Activated naive CD4-positive, alpha-beta T cell (primary cell): ENCODE data around the gene USP25.
"Not testable (repeated sequence)": the region's sequence is repeated elsewhere in the genome, so short reads cannot be mapped to it uniquely, and the experiment has no call there.

Experiments used
- DNase-seq, 4 experiments: peaks; one replicate each; lab custom pipeline; 2025; lab: John Stamatoyannopoulos, UW

USP25 gene

DNA sequence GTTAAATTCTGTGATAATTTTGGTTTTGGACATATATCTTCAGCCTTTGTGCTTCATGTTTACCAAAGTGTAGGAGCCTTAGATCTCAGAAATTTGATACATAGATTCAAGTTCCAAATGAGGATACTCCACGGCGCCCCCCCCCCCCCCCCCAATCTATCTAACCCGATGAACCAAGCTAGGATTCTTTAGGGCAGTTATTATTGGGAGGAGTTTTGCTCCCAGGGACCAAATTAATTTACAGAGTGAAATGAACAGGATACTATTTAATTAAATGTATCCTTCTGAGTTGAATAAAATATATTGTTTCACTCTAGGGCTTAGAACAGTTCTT is 3.2 kb downstream of the USP25 start:
- DNase-seq: no peak

DNA sequence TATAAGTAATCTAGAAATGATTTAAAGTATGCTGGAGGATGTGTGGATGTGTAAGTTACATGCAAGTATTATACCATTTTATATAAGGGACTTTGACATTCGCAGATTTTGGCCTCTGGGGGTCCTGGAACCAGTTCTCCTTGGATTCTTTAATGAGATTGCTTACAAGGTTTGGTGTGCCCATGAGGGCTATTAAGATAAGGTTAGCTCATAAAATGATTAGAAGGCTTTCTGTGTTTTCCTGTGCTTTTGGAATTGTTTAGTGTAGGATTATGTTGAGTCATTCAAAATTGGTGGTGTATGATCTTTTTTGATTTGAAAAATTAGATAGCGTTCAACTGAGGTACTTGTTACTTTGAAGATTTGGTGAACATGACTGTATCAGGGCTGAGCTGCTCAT is 5.6 kb downstream of the USP25 start:
- no peak for DNase-seq

GRCh38 chr21:15735931-15736330 is 6.1 kb downstream of the USP25 start:
- not testable (repeated sequence) for DNase-seq

DNA sequence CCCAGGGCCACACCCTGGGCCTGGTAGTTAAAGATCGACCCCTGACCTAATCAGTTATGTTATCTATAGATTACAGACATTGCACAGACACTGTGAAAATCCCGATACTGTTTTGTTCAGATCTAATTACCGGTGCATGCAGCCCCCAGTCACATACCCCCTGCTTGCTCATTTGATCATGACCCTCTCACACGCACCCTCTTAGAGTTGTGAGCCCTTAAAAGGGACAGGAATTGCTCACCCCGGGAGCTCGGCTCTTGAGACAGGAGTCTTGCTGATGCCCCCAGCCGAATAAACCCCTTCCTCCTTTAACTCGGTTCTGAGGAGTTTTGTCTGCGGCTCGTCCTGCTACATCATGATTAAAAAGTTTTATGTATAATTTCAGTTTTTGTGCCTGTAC is 9.0 kb downstream of the USP25 start:
- not testable (repeated sequence) for DNase-seq

GRCh38 chr21:15740383-15740782 is 10.6 kb downstream of the USP25 start:
- DNase-seq: no peak

DNA sequence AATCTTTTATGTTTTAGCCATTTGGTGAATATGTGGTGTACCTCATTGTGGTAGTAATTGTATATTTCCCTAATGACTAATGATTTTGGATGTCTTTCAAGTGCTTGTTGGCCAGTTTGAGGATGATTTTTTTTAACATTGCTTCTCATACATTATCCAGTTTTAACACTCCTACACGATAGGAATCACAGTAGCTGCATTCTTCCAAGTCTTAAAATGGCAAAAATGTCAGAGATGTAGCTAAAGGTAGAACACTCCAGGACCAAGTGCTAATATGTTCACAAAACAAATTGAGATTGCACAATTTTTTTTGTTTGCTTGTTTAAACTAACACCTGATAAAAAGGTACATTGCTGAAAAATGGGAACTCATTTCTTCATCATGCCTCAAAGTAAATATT is 11.7 kb downstream of the USP25 start:
- no peak for DNase-seq

DNA sequence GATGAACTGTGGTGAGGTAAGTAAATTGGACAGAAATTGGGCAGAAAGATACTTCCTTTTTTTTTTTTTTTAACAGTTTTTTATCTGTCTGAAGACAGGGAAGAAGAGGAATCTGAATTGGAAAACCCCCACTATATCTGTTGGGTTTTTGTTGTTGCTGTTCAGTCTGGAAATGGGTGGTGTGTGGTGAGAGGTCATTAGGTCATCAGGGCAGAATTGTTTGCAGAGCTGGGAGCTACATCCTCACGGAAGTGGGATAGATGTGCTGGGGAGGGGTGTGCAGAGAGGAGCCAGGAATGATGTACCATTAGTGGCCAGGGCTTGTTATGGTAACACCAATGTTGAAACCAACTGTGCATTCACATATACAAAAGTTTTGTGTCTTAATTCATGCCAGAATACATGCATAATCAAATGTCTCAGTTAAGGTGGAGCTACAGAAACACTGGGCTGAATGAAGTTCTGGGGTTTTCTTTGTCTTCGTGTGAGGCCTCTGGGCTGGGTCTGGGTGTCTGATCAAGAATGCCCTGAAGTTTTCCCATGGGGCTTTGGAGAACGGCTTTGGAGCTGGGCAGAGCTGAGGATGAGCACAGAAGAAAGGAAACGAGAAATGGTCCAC is 12.4 kb downstream of the USP25 start:
- no peak for DNase-seq

DNA sequence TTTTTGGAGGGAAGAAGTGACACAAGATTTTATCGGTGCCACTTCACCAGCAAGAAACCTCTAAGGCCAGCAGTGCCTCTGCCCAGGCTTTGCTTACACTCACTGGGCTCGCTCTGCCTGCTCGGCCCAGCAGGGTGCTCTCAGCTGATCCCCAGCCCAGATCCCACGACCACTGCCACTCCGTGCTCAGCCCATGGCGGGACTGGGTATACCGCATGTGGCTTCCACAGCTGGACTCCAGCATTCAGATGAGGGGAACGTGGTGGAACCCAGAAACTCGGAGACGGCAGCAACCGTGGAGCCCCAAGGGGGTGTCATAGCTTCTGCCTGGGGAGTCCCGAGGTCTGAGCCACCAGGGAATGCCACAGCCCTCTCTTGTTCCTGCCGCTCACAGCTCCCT is 12.9 kb downstream of the USP25 start:
- DNase-seq: no peak

DNA sequence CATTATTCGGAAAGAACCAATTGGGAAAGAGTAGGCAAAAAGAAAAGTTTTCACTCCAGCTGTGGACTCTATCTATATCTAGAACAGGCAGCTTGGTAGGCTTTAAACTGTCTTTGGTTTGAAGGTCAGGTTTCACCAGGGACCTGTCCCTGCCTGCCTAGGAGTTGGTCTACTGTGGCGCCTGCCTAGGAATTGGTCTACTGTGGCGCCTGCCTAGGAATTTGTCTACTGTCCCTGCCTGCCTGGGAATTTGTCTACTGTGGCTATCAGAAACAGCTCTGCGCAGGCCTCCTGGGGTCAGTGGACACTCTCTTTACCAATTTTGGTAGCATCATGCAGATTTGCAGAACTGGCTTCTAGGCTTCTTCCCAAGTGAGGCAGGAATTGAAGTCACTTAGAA is 13.8 kb downstream of the USP25 start:
- DNase-seq: no peak

GRCh38 chr21:15744926-15745325 is 15.1 kb downstream of the USP25 start:
- no peak for DNase-seq

DNA sequence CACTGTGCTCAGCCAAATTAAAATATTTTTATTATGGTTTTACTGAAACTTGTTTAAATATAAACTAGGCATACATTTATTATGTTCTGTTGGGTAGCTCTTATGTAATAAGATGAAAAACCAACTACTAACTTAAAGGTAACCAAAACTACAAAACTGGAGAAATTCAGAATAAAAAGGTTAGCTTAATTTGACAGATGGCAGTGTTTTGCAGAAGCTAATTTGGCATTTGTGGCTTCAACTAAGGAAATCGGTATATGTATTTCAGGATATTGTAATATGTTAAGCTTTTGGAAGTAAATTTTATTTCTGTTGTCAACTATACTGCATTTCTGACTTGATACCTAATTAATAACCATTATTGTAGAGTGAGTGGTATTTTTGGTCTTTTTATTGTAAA is 18.8 kb downstream of the USP25 start:
- DNase-seq: no peak

GRCh38 chr21:15749082-15749860 is 19.5 kb downstream of the USP25 start:
- no peak for DNase-seq

DNA sequence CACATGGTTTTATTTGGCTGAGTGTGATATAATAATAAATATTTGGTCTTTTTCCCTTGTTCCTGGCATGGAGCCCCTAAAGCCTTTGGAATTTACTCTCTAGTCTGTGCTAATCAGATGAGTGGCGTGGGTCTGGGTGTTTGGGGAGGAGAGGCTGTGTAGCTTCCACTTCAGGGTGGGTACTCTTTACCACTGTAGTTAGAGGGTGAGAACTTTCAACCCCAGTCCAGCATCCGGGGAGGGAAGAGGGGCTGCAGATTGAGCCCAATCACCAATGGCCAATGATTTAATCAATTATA is 20.0 kb downstream of the USP25 start:
- no peak for DNase-seq

DNA sequence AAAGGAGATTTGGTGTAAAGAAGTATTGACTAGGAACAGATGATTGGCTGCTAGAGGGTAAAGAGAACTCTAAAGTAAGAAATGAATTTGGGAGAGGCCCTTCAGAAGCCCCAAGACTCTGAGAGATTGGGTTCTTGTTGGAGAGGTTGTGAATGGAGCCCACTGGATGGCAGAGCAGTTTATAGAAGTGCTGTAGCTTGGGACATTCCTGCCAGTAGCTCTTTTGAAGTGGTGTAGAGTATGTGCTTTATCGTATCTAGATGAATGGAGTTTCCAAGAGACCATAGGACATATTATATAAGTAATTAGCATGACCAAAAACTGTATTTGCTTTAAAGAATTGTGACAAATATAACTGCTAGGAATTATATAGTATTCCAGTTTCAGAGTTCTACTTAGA is 21.3 kb downstream of the USP25 start:
- no peak for DNase-seq

DNA sequence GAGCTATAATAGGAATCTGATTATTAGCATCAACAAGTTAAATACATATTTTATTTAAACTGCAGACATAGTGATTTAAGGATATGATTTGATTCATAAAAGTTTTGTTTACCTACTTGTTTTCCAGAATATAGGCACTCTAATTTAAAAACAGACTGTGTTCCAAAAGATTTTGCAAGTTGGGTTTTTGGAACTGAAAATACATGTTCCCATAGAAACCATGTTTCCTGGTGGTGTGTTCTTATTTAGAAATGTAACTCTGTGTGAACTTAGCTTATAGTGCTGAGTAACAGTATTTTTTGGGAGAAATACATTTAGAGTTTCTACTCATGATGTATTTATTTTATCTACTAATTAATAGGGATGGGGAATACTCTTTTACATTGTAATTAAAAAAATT is 21.8 kb downstream of the USP25 start:
- no peak for DNase-seq

DNA sequence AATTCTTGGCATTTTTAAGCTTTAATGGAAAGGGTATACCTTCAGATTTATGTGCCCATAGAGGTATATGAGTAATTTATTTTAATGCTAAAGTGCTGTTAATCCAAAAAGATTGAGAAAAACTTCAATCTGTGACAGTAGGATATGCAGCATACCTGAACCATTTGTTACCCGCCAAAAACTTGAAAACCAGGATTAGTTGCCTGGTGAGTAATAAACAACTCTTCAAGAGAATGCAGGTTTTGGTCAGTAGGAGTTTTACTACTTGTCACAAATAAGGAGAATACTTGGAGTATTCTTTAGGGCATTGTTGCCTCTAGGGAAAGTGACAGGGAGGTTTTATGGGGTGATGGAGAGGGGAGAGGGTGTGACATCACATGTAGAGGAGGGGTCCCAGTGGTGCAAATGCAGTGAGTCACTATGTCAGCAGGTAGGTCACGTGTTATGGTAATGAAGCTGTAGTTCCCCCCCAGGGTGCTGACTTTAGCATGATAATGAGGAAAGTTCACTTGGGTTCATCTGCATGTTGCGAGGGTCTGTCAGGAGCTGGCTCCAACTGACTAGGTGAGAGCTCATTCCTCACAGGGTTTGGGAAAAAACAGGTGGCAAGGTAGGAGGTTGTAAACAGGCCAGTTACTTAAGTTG is 23.1 kb downstream of the USP25 start:
- no peak for DNase-seq

GRCh38 chr21:15753741-15754140 is 24.0 kb downstream of the USP25 start:
- DNase-seq: no peak

DNA sequence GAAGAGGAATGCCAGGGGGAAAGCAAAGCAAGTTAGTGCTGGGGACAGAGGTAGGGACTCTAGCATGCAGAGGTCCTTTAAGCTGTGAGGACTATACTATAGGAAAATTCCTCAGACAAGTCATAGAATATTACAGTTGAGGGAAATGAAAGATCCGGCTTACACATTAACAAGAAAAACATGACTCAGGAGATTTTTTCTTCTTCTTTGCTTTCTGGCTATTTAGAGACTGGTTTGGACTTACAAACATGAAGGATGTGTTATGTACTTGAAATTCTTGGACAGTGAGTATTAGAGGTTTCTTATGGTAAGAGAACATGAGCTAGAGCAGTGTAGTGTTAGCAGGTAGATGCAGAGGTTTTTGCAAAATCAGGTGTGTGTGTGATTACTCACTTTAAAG is 24.9 kb downstream of the USP25 start:
- DNase-seq: no peak

GRCh38 chr21:15755125-15755524 is 25.3 kb downstream of the USP25 start:
- no peak for DNase-seq

GRCh38 chr21:15759469-15759868 is 29.7 kb downstream of the USP25 start:
- no peak for DNase-seq

GRCh38 chr21:15761507-15762100 is 31.8 kb downstream of the USP25 start:
- no peak for DNase-seq

DNA sequence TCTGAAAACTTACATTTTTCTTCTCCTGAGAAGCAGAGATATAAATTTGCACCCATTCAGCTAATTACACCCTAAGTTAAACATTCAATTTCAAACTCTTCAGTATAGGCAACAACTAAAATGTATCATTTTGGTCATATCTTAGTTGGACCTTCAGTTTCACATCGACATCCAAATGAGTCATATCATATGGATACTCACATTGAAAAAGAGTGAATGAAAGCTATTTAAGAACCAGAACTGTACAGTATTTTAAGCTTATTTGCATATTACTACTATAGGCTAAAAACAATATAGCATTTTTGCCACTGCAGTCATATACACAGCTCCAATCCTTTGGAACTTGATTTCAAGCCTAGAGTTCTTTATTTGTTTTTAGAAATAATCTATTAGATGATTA is 33.6 kb downstream of the USP25 start:
- DNase-seq: no peak

DNA sequence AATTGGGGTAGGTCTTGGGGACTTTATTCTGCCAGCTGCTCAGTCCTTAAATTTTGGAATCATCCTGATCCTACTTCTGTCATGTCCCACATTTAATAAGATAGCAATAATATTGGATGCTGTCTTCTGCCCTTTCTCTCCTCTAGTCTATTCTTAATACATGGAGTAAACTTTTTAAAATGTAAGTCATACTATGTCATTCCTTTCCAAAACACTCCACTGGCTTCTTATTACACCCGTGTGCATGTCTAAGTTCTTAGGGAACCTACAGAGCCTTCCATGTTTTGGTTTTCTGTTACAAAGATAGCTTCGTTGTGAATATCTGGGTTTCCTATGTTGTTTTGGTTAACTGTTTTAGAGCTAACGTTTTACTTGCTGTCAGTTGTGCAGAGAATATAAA is 35.1 kb downstream of the USP25 start:
- DNase-seq: no peak
